ENCODE results near the gene RGS13.

Gene RGS13

GRCh38 chr1:192689459-192689858 lies 53.5 kb downstream of the RGS13 start:
- DNase-seq: no peak

DNA sequence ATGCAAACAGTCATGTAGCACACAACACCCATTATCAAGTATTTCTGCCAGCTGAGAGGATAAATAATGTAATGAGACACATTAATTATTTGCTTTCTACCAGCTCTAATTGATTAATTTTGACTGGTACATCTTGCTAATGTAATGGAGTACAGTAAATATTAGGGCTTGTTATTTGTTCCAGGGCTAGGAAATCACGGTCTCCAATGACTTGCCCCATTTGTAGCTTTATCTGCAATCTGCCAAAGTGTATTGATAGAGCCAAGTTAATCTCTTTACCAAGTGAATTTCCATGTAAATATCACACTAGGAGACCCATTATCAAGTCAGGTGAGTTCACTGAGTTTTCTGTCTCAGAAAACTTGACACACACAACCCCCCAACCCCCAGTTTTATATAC lies 55.1 kb downstream of the RGS13 start:
- no peak for DNase-seq

DNA sequence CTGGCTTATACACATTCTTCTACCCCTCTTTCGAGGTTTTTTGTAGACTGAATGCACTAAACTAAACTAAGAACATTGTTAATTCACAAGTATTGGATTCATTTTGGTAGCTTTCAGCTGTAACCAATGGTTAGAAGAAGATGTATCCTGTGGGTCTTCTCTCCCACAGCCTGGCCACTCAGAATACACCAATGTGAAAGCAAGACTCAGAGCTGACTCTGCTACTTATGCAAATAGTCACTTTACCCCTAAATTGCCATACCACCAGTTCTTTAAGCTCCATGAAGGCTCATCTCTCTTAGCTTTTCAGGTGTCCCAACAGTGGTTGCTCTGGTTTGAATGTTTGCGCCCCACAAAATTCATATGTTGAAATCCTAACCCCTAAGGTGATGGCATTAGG lies 60.1 kb downstream of the RGS13 start:
- no peak for DNase-seq

- DNase-seq: no peak
These were observed 61.8 kb downstream of the RGS13 start for GRCh38 chr1:192697771-192698170.

GRCh38 chr1:192698731-192699130 lies 62.8 kb downstream of the RGS13 start:
- DNase-seq: no peak

- DNase-seq: no peak
These were observed 64.9 kb downstream of the RGS13 start for GRCh38 chr1:192700834-192701271.

- no peak for DNase-seq
These were observed 66.4 kb downstream of the RGS13 start for GRCh38 chr1:192702212-192702902.

DNA sequence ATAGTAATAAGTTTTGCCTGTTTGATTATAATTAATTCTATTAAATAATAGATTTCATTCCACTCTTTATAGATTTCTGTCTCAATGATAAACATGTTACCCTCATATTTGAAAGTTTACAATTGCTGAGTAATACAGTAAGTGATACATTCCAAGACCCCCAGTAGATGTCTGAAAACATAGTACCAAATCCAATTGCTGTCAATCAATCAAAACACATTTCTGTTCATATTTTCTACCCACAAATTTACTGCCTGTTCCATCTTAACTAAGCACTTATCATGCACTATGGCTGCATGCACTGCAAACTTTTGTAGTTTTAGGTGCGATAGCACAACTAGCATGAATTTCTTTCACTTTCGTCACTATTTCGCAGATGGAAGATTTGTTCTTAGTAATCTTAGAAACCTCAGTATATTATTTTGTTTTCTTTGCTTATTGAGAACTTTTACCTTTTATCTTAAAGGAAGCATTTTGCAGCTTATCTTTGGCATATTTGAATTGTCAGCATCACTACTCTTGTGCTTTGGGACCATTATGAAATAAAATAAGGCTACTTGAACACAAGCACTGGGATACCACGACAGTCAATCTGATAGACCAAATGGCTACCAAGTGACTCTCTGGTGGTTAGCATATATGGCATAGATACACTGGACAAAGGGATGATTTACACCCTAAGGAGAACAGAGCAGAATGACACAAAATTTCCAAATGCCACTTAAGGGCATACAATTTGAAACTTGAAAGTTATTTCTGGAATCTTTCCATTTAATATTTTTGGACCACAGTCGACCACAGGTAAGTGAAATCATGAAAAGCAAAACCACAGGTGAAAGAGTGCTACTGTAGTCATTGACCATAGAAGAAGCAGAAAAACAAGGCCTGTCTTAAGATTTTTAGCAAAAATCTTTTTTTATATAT lies 67.6 kb downstream of the RGS13 start:
- DNase-seq: no peak

DNA sequence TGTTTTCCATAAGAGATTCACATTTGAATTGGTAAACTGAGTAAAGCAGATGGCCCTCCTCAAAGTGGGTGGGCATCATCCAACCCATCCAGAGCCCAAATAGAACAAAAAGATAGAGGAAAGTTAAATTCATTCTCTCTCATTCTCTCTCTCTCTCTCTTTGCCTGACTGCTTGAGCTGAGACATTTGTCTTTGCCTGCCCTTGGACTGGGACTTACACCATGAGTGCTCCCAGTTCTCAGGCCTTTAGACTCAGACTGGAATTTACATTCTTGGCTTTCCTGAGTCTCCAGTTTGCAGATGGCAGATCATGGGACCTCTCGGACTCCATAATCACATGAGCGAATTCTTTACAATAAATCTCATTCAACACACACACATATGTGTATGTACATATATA lies 69.6 kb downstream of the RGS13 start:
- DNase-seq: no peak

DNA sequence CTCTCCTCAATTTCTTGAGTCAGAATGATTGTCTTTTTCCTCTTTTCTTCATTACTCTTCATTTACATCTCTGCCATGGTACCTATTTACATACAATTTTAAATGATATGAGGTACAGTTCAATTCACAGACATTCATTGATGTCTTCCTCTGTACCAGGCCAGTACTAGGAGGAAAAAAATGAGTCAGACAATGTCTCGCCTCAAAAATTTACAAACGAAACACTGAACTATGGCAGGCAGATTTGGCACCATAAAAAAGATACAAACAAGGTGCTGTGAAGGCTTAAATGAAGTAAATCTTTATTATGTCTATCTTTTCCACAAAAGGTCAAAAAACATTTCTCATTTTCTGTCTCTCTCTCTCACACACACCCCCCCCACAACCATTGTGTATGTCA lies 71.0 kb downstream of the RGS13 start:
- no peak for DNase-seq

DNA sequence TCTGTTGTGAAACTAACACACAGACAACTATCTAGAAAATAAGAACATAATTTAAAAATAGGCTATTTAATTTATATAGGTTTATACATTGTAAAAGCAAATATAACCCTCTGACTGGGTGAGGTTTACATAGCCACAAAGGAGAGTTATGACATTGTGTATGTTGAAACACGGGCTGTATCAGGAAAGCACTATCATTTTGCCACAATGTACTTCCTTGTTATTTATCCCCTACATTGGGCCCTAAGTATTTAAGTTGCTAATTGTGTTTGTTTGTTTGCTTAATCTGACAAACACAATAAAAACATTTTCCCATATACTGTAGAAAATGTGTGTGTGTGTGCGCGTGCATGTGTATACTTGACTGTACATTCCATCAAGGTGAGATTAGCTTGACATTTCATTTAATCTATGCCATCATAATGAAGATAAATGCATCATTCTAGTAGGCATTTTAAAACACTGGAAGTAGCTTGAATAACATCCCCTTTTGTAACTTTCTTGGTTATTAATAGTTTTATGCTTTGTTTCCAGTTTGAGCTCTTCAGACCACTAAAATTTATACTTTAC lies 72.1 kb downstream of the RGS13 start:
- no peak for DNase-seq

- peak; percentile 29 for DNase-seq
These were observed 73.6 kb downstream of the RGS13 start for GRCh38 chr1:192709544-192709943.

Measured in NCI-H82 (cell line).